Mesenchymal stem cell (in vitro differentiated cells and primary cell): ENCODE measurements around the gene TINAGL1.

Source experiments
- DNase-seq: peaks from one replicate; pipeline ENCODE4 v3.0.0-alpha.2; 2013
- H2AFZ ChIP-seq: one replicate; pipeline ENCODE4 v1.6.1; 2013; ENCODE audit warnings: low read depth, mild to moderate bottlenecking, control low read depth, inconsistent platforms, low read length, moderate library complexity
- H2AK5ac ChIP-seq: 2 replicates; pipeline ENCODE4 v1.6.1; 2013; ENCODE audit warnings: low read length, moderate library complexity, mild to moderate bottlenecking, inconsistent platforms; ENCODE audit not compliant: severe bottlenecking
- H2BK120ac ChIP-seq: one replicate; pipeline ENCODE4 v1.6.1; 2013; ENCODE audit warnings: low read depth, mild to moderate bottlenecking, inconsistent platforms, low read length, moderate library complexity
- H2BK12ac ChIP-seq, 2 experiments: one replicate each; pipeline ENCODE4 v1.6.1; 2013; ENCODE audit warnings: inconsistent platforms in 2 of 2, low read length in 2 of 2, mild to moderate bottlenecking in 2 of 2, moderate library complexity in 2 of 2, control low read depth in 1 of 2
- H2BK15ac ChIP-seq: one replicate; pipeline ENCODE4 v1.6.1; 2013; ENCODE audit warnings: mild to moderate bottlenecking, low read depth, inconsistent platforms; ENCODE audit not compliant: poor library complexity, severe bottlenecking
- H2BK5ac ChIP-seq: 2 replicates; pipeline ENCODE4 v1.6.1; 2013; ENCODE audit warnings: low read depth, mild to moderate bottlenecking, low read length, control low read depth, inconsistent platforms; ENCODE audit not compliant: poor library complexity, severe bottlenecking
- H3K14ac ChIP-seq, 2 experiments: one replicate each; pipeline ENCODE4 v1.6.1; 2013; ENCODE audit warnings: inconsistent platforms in 2 of 2, low read length in 2 of 2, control low read depth in 1 of 2, mild to moderate bottlenecking in 1 of 2, moderate library complexity in 1 of 2
- H3K18ac ChIP-seq, 2 experiments: one replicate each; pipeline ENCODE4 v1.6.1; 2013; ENCODE audit warnings: inconsistent platforms in 2 of 2, low read length in 2 of 2, control low read depth in 1 of 2, low read depth in 1 of 2, mild to moderate bottlenecking in 1 of 2
- H3K23ac ChIP-seq, 2 experiments: one replicate each; pipeline ENCODE4 v1.6.1; 2013; ENCODE audit warnings: inconsistent platforms in 2 of 2, low read length in 2 of 2, mild to moderate bottlenecking in 2 of 2, moderate library complexity in 2 of 2, control low read depth in 1 of 2
- H3K27ac ChIP-seq: 2 replicates; pipeline ENCODE4 v1.5.1; 2013; ENCODE audit warnings: mild to moderate bottlenecking, moderate library complexity, low read length, control low read depth, inconsistent platforms; ENCODE audit not compliant: poor library complexity, severe bottlenecking
- H3K27me3 ChIP-seq, 2 experiments: 2 replicates each; pipeline versions ENCODE4 v1.6.1 to v1.7.0; 2013; ENCODE audit warnings: low read length in 2 of 2, mild to moderate bottlenecking in 2 of 2, moderate library complexity in 2 of 2, control low read depth in 1 of 2, inconsistent platforms in 1 of 2; ENCODE audit not compliant: control insufficient read depth in 1 of 2, insufficient read depth in 1 of 2
- H3K36me3 ChIP-seq, 2 experiments: 2 replicates each; pipeline versions ENCODE4 v1.6.1 to v1.7.0; 2013; ENCODE audit warnings: low read length in 2 of 2, control low read depth in 1 of 2, inconsistent platforms in 1 of 2, low read depth in 1 of 2, mild to moderate bottlenecking in 1 of 2; ENCODE audit not compliant: insufficient read depth in 2 of 2, control insufficient read depth in 1 of 2
- H3K4ac ChIP-seq, 2 experiments: one replicate each; pipeline ENCODE4 v1.6.1; 2013; ENCODE audit warnings: inconsistent platforms in 2 of 2, low read length in 2 of 2, mild to moderate bottlenecking in 2 of 2, moderate library complexity in 2 of 2, control low read depth in 1 of 2, low read depth in 1 of 2
- H3K4me1 ChIP-seq: 2 replicates; pipeline ENCODE4 v1.6.1; 2013; ENCODE audit warnings: low read depth, low read length, control low read depth; ENCODE audit not compliant: control insufficient read depth, insufficient read depth
- H3K4me2 ChIP-seq: 2 replicates; pipeline ENCODE4 v1.6.1; 2013; ENCODE audit warnings: low read length, mild to moderate bottlenecking, inconsistent platforms; ENCODE audit not compliant: poor library complexity, severe bottlenecking
- H3K4me3 ChIP-seq, 2 experiments: 2 replicates each; pipeline versions ENCODE4 v1.5.1 to v1.7.0; 2013; ENCODE audit warnings: low read length in 2 of 2, mild to moderate bottlenecking in 2 of 2, control low read depth in 1 of 2, low read depth in 1 of 2; ENCODE audit not compliant: insufficient read depth in 1 of 2
- H3K79me1 ChIP-seq: replicated peaks from 2 replicates; pipeline ENCODE4 v1.6.1; 2013; ENCODE audit warnings: mild to moderate bottlenecking, control low read depth, low read length, inconsistent platforms; ENCODE audit not compliant: poor library complexity, severe bottlenecking
- H3K9ac ChIP-seq: 2 replicates; pipeline ENCODE4 v1.7.0; 2013; ENCODE audit warnings: mild to moderate bottlenecking, low read length, moderate library complexity
- H3K9me3 ChIP-seq: 2 replicates; pipeline ENCODE4 v1.7.0; 2013; ENCODE audit warnings: mild to moderate bottlenecking, low read length; ENCODE audit not compliant: control insufficient read depth
- H4K8ac ChIP-seq: one replicate; pipeline ENCODE4 v1.6.1; 2013; ENCODE audit warnings: inconsistent platforms, mild to moderate bottlenecking, low read length, moderate library complexity
- H4K91ac ChIP-seq: one replicate; pipeline ENCODE4 v1.6.1; 2013; ENCODE audit warnings: mild to moderate bottlenecking, low read length, inconsistent platforms
- WGBS: methylation state at CpG from one replicate; pipeline ENCODE4 v1.1.7; 2013; ENCODE audit warnings: mixed read lengths; 5-methylcytosine and 5-hydroxymethylcytosine counted together

The TINAGL1 gene

DNA sequence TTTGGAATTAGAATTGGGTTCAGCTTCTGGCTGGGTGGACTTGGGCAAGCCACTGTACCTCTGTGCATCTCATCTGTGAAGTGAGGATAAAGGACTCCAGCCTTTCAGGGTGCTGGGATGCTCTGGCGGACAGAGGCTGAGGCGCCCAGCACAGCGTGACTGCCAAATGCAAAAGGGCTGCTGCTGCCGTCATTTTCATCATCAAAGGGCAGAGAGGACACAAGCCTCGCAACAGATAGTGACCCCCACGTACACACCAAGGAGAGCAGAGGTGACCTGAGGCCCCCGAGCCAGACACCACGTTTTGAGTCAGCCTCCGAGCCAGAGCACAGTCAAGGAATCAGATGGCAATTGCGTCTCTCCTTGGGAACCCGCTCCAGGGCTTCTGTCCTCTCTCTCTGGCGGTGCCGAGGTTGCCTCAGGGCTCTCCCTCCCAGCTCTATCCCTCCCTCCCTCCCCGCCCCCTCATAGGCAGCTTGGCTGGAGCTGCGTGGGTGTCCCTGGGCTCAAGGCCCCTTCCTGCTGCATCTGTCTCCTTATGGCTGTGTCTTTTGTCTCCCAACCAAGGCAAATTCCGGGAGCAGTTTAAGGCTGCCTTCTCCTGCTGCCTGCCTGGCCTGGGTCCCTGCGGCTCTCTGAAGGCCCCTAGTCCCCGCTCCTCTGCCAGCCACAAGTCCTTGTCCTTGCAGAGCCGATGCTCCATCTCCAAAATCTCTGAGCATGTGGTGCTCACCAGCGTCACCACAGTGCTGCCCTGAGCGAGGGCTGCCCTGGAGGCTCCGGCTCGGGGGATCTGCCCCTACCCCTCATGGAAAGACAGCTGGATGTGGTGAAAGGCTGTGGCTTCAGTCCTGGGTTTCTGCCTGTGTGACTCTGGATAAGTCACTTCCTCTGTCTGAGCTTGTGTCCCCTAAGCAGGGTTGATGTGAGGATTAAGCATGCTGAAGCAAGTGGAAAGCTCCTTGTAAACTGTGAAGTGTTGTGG, 50.2 kb downstream of the TINAGL1 start:
- no peak overlapping the region for H3K18ac ChIP-seq
- H3K14ac ChIP-seq: no peak overlapping the region
- H3K9me3 ChIP-seq: no peaks in the 10 kb centered on the region
- peaks cover 17% of the 10 kb centered on the region for H3K4me1 ChIP-seq
- H2BK15ac ChIP-seq: no peak overlapping the region
- no peak overlapping the region for H2BK12ac ChIP-seq
- no peak overlapping the region for H4K8ac ChIP-seq
- WGBS: 79% methylated on average over 23 of the region's 23 CpGs
- no peak overlapping the region for H3K4ac ChIP-seq
- H2AK5ac ChIP-seq: no peak overlapping the region
- no peak overlapping the region for H3K23ac ChIP-seq
- peak; percentile 17 for DNase-seq
- no peak overlapping the region for H2AFZ ChIP-seq
- H3K27me3 ChIP-seq: no peaks in the 10 kb centered on the region
- no peak overlapping the region for H4K91ac ChIP-seq
- peaks cover 37 to 57% of the 10 kb centered on the region in 2 experiments for H3K36me3 ChIP-seq
- peaks cover 11% of the 10 kb centered on the region for H3K79me1 ChIP-seq
- no peak overlapping the region for H3K9ac ChIP-seq
- no peak overlapping the region for H2BK5ac ChIP-seq
- no peak overlapping the region for H3K27ac ChIP-seq
- no peak overlapping the region for H3K4me3 ChIP-seq
- no peak overlapping the region for H3K4me2 ChIP-seq
- no peak overlapping the region for H2BK120ac ChIP-seq

- H3K4me3 ChIP-seq: no peak overlapping the region
- WGBS: 89% methylated on average over 13 of the region's 13 CpGs
- H2BK120ac ChIP-seq: no peak overlapping the region
- no peak overlapping the region for H3K18ac ChIP-seq
- H3K27me3 ChIP-seq: no peaks in the 10 kb centered on the region
- peaks cover 17% of the 10 kb centered on the region for H3K4me1 ChIP-seq
- no peak overlapping the region for H2BK5ac ChIP-seq
- peak overlapping the region; percentile 3 for H3K9ac ChIP-seq
- no peak overlapping the region for H2AFZ ChIP-seq
- no peak overlapping the region for H3K4me2 ChIP-seq
- no peak overlapping the region for H3K14ac ChIP-seq
- no peak for DNase-seq
- no peaks in the 10 kb centered on the region for H3K9me3 ChIP-seq
- H4K8ac ChIP-seq: no peak overlapping the region
- H3K79me1 ChIP-seq: peaks cover 18% of the 10 kb centered on the region
- H3K4ac ChIP-seq: no peak overlapping the region
- H3K36me3 ChIP-seq: peaks cover 46 to 65% of the 10 kb centered on the region in 2 experiments
- no peak overlapping the region for H2AK5ac ChIP-seq
- H3K27ac ChIP-seq: no peak overlapping the region
- H4K91ac ChIP-seq: no peak overlapping the region
- H3K23ac ChIP-seq: no peak overlapping the region
- no peak overlapping the region for H2BK15ac ChIP-seq
- H2BK12ac ChIP-seq: no peak overlapping the region
Measured at GRCh38 chr1:31627301-31627929, 51.1 kb downstream of the TINAGL1 start.

GRCh38 chr1:31627930-31628559, 51.7 kb downstream of the TINAGL1 start:
- Histone ChIP-seq H3K27ac (no peak overlapping the region), H3K9me3 (no peaks in the 10 kb centered on the region), H4K8ac (no peak overlapping the region), H2AFZ (no peak overlapping the region), H2BK15ac (no peak overlapping the region), H3K23ac (no peak overlapping the region), H3K36me3 (peaks cover 52 to 72% of the 10 kb centered on the region in 2 experiments), H2BK120ac (no peak overlapping the region), H3K4me2 (no peak overlapping the region), H2BK5ac (no peak overlapping the region), H3K4me3 (no peak overlapping the region), H3K27me3 (no peaks in the 10 kb centered on the region), H3K4ac (no peak overlapping the region), H3K9ac (peak overlapping the region; percentile 3), H2BK12ac (no peak overlapping the region), H3K4me1 (peaks cover 18% of the 10 kb centered on the region), H2AK5ac (no peak overlapping the region), H3K79me1 (peaks cover 24% of the 10 kb centered on the region), H4K91ac (no peak overlapping the region), H3K14ac (no peak overlapping the region), H3K18ac (no peak overlapping the region)
- 90% methylated on average over 10 of the region's 11 CpGs for WGBS
- DNase-seq: no peak
